ENCODE results near the gene DGUOK.
A peak's percentile ranks its signal among the peaks of the same experiment; 100 is the strongest.

Gene DGUOK

DNA sequence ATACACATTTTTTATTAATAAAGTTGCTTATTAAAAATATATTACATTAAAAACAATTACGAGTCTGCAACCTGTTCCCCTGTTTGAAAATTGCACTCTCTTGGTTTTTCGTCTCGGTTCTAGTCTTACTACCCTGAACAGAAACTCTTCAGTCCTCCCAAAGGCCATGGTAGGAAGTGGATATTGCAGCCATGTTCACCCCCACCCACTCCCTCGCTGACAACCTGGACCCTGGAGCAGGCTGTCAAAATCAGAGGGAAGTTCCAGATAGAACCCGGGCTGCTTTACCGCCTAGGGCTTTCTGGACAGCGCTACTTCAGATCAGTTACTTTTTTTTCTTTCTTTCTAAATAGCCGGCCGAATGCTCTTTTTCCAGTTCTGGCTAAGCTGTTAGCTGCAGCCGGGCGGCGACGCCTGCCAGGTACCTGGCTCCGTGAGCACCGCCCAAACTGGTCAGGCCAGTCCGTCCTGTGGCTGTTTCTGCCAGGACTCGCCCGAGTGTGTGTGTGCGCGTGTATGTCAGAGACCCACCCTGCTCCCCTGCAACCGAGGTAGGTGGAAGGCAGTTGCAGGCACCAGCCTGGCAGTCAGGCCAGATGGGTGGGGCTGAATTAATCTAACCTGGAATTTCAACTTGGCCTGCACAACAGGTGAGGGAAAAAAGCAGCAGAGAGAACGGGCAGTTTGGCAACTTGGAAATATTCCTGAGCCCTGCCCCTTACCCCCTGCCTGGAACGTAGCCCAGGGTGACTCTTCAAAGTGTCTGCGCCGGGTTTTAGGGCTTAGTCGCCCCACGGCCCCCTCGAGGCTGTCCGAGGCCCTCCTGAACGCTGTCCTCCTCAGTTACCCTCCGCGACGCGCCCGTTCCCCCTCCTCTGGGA, 56.9 kb downstream of the DGUOK start:
- no peak for DNase-seq (ENCODE audit: low read depth, low spot score)
- peak overlapping the region; percentile 59 for H3K4me3 ChIP-seq (ENCODE audit: insufficient read length, low read depth)
- H3K4me1 ChIP-seq (ENCODE audit: insufficient read depth, insufficient read length), result peaks cover 26% of the 10 kb centered on the region
- peaks cover 20% of the 10 kb centered on the region for H3K36me3 ChIP-seq (ENCODE audit: insufficient read depth, insufficient read length, low read length)
- TF ChIP-seq ZNF274 (IDR thresholded peaks at IDR 0.05; ENCODE audit: low read depth, low read length) (no peak), SUZ12 (IDR thresholded peaks at IDR 0.05; ENCODE audit: extremely low read depth, insufficient read depth, insufficient read length) (no peak), YY1 (IDR thresholded peaks at IDR 0.05; ENCODE audit: insufficient read depth, insufficient read length) (no peak)
- no peaks in the 10 kb centered on the region for H3K9me3 ChIP-seq (ENCODE audit: insufficient read depth, low read length)
- peaks cover 65% of the 10 kb centered on the region for H3K27me3 ChIP-seq (ENCODE audit: insufficient read depth, insufficient read length)
- H3K9ac ChIP-seq (ENCODE audit: insufficient read length, low read depth), result peak overlapping the region; percentile 80

DNA sequence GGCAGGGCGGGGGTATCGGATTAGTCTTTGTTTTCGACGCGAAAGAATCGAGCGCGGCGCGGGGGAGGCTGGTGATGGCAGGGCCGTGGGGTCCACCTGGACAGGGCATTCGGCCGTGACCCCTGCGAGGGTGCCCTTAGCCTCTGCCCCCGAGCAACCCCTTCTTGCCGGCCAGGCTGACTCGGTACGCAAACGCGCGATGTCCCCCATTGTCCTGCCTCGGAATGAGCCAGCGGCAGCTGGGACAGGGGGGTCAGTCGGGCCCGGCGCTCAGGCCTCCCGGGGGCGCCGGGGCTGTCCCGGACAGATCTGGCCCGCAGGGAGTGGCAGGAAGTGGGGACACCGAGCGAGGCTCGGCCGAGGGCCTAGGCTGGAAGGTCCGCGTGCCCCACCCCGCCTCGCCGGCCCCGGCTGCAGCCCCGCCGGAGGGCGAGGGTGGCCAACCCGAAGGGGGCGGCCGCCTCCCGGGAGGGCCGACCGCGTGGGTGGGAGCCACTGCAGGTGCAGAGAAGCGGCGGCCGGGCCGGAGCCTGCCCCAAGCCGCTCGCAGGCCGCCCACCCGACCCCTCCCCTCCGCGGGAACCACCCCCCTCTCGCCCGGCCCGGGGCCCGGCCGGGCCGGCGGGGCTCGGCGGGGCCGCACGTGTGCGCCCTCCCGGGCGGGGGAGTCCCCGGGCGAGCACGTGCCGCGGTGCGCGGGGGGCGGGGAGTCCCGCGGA, 57.7 kb downstream of the DGUOK start, which contains the start of gene TET3:
TET3 (plus strand) TSS at position 708 of the 719 bp plus-strand sequence. CDS start 1,494 bp downstream, outside the sequence.
- DNase-seq (ENCODE audit: low read depth, low spot score), result no peak
- H3K4me3 ChIP-seq (ENCODE audit: insufficient read length, low read depth), result peak within 1 kb of the TSS; percentile 59
- H3K9me3 ChIP-seq (ENCODE audit: insufficient read depth, low read length), result no peaks in the 10 kb centered on the region
- TF ChIP-seq ZNF274 (IDR thresholded peaks at IDR 0.05; ENCODE audit: low read depth, low read length), result no peak
- TF ChIP-seq YY1 (IDR thresholded peaks at IDR 0.05; ENCODE audit: insufficient read depth, insufficient read length), result no peak
- no peak for TF ChIP-seq SUZ12 (IDR thresholded peaks at IDR 0.05; ENCODE audit: extremely low read depth, insufficient read depth, insufficient read length)
- peaks cover 57% of the 10 kb centered on the region for H3K27me3 ChIP-seq (ENCODE audit: insufficient read depth, insufficient read length)
- H3K9ac ChIP-seq (ENCODE audit: insufficient read length, low read depth), result peak within 1 kb of the TSS; percentile 80
- H3K4me1 ChIP-seq (ENCODE audit: insufficient read depth, insufficient read length), result peaks cover 26% of the 10 kb centered on the region
- H3K36me3 ChIP-seq (ENCODE audit: insufficient read depth, insufficient read length, low read length), result peaks cover 20% of the 10 kb centered on the region

DNA sequence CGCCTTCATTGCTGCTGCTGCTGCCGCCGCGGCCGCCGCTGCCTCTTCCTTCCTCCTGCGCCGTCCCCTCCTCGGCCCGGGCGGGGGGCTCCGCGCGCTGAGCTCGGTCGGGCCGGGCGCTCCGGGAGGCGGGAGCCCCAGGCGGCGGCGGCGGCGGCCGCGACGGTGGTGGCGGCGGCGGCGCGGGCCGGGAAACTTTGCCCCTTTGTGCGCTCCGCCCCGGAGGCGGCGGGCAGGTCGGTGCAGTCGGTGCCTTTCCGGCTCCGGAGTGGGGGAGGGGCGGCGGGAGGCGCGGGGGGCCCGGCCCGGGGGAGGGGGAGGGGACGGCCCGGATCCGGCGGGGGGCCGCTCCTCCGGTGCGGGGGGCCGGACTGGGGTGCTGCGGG, 58.2 kb downstream of the DGUOK start:
- Histone ChIP-seq H3K36me3 (ENCODE audit: insufficient read depth, insufficient read length, low read length) (peaks cover 20% of the 10 kb centered on the region), H3K9ac (ENCODE audit: insufficient read length, low read depth) (peak overlapping the region; percentile 80), H3K4me3 (ENCODE audit: insufficient read length, low read depth) (peak overlapping the region; percentile 59), H3K4me1 (ENCODE audit: insufficient read depth, insufficient read length) (peaks cover 26% of the 10 kb centered on the region), H3K27me3 (ENCODE audit: insufficient read depth, insufficient read length) (peaks cover 52% of the 10 kb centered on the region), H3K9me3 (ENCODE audit: insufficient read depth, low read length) (no peaks in the 10 kb centered on the region)
- TF ChIP-seq YY1 (IDR thresholded peaks at IDR 0.05; ENCODE audit: insufficient read depth, insufficient read length) (no peak), SUZ12 (IDR thresholded peaks at IDR 0.05; ENCODE audit: extremely low read depth, insufficient read depth, insufficient read length) (no peak), ZNF274 (IDR thresholded peaks at IDR 0.05; ENCODE audit: low read depth, low read length) (no peak)
- DNase-seq (ENCODE audit: low read depth, low spot score), result no peak

DNA sequence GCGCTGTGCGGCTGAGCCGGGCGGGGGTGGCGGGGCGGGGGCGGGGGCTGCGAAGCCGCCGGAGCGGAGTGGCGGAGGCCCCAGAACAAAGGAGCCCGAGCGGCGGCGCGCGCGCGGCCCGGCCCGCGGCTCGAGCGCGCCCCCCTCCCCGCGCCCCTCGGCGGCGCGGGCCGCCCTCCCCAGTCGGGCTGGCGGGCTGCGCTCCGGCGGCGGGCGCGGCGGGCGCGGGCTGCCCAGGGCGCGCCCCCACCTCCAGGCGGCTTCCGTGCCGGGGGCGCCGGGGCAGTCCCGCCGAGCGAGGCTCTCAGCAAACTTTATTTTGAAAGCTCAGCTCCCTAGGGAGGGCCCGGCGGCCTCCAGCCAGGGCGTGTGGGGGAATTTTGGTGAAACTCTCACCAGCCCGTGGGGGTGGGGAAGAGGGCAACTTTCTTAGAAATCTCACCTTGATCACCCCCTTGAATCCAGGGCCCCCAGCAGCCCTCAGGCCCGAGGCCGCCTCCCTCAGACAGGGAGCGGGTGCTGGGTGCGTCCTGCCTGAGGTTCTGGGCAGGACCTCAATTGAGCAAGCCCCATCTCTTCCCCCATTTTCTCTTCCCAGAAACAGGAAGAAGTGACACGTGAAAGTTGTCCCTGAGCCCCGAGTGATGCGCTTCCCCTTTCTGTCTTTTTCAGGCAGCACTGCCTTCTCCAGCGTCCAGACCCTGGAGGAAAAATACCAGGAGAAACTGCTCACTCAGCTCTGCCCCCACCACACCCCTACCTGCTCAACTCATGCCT, 58.8 kb downstream of the DGUOK start:
- no peak for DNase-seq (ENCODE audit: low read depth, low spot score)
- Histone ChIP-seq H3K4me1 (ENCODE audit: insufficient read depth, insufficient read length) (peaks cover 26% of the 10 kb centered on the region), H3K9ac (ENCODE audit: insufficient read length, low read depth) (peak overlapping the region; percentile 72), H3K36me3 (ENCODE audit: insufficient read depth, insufficient read length, low read length) (peaks cover 20% of the 10 kb centered on the region), H3K9me3 (ENCODE audit: insufficient read depth, low read length) (no peaks in the 10 kb centered on the region), H3K4me3 (ENCODE audit: insufficient read length, low read depth) (peak overlapping the region; percentile 50), H3K27me3 (ENCODE audit: insufficient read depth, insufficient read length) (peaks cover 46% of the 10 kb centered on the region)
- TF ChIP-seq YY1 (IDR thresholded peaks at IDR 0.05; ENCODE audit: insufficient read depth, insufficient read length) (no peak), ZNF274 (IDR thresholded peaks at IDR 0.05; ENCODE audit: low read depth, low read length) (no peak), SUZ12 (IDR thresholded peaks at IDR 0.05; ENCODE audit: extremely low read depth, insufficient read depth, insufficient read length) (no peak)

DNA sequence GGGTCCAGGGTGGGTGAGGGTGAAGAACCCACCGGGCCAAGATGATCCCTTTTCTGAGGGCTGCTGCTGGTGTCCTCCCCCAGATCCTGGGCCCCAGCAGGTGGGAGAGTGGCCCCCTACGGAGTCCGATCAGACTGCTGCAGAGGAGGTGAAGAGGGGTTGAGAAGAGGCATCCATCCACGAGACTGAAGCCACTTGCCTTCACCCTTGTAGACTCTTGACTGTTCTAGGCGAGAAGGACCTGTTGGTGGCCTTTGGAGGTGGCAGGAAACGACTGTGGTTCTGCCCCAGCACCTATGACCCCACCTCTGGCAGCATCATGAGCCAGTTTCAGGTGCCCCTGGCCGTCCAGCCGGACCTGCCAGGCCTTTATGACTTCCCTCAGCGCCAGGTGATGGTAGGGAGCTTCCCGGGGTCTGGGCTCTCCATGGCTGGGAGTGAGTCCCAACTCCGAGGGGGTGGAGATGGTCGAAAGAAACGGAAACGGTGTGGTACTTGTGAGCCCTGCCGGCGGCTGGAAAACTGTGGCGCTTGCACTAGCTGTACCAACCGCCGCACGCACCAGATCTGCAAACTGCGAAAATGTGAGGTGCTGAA, 59.5 kb downstream of the DGUOK start:
- peak overlapping the region; percentile 72 for H3K9ac ChIP-seq (ENCODE audit: insufficient read length, low read depth)
- H3K27me3 ChIP-seq (ENCODE audit: insufficient read depth, insufficient read length), result peaks cover 39% of the 10 kb centered on the region
- TF ChIP-seq SUZ12 (IDR thresholded peaks at IDR 0.05; ENCODE audit: extremely low read depth, insufficient read depth, insufficient read length) (no peak), ZNF274 (IDR thresholded peaks at IDR 0.05; ENCODE audit: low read depth, low read length) (no peak), YY1 (IDR thresholded peaks at IDR 0.05; ENCODE audit: insufficient read depth, insufficient read length) (no peak)
- DNase-seq (ENCODE audit: low read depth, low spot score), result no peak
- peaks cover 24% of the 10 kb centered on the region for H3K4me1 ChIP-seq (ENCODE audit: insufficient read depth, insufficient read length)
- peak overlapping the region; percentile 50 for H3K4me3 ChIP-seq (ENCODE audit: insufficient read length, low read depth)
- peaks cover 20% of the 10 kb centered on the region for H3K36me3 ChIP-seq (ENCODE audit: insufficient read depth, insufficient read length, low read length)
- H3K9me3 ChIP-seq (ENCODE audit: insufficient read depth, low read length), result no peaks in the 10 kb centered on the region

DNA sequence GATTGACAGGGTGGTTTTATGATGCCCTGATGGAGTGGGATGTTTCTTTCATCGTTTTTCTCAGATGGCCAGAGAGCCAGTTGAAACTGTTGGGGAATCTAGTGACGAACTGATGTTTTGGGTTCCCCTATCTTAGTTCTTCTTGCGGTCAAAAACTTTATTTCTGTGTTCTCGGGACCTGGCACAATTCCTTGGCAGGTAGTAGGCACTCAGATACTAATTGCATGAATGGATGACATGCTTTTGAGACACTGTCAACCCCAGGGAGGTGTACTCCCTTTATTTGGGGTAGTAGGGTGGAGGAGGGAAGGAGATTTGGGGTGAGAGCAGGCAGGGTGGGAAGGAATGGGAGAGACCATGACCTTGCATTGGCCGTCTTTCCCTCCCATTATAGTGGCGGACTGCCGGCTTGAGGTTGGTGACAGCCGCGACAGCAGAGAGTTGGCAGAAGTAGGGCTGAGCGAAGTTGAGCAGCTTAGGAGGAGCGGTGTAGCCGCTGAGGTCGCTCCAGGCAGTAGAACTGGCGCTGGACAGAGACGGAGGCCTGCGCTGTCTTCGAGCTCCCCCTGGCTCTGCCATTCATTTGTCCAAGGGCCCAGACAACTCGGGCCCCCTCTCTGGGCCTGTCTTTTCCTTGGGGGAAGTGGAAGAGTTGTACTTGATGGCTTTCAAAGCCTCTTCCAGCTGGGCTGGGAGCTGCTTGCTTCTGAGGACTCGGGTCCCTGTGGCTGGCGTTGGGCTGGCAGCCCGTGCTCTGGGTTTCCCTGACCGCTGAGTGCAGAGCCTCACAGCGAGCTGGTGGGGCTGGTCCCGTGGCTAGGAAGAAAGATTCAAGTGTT, 60.6 kb downstream of the DGUOK start:
- no peak overlapping the region for H3K4me3 ChIP-seq (ENCODE audit: insufficient read length, low read depth)

More for the DNA sequence above, 60.6 kb downstream of the DGUOK start:
- no peaks in the 10 kb centered on the region for H3K9me3 ChIP-seq (ENCODE audit: insufficient read depth, low read length)
- H3K4me1 ChIP-seq (ENCODE audit: insufficient read depth, insufficient read length), result peaks cover 24% of the 10 kb centered on the region
- DNase-seq (ENCODE audit: low read depth, low spot score), result no peak
- H3K27me3 ChIP-seq (ENCODE audit: insufficient read depth, insufficient read length), result peaks cover 31% of the 10 kb centered on the region
- H3K9ac ChIP-seq (ENCODE audit: insufficient read length, low read depth), result no peak overlapping the region
- TF ChIP-seq SUZ12 (IDR thresholded peaks at IDR 0.05; ENCODE audit: extremely low read depth, insufficient read depth, insufficient read length), result no peak
- H3K36me3 ChIP-seq (ENCODE audit: insufficient read depth, insufficient read length, low read length), result peaks cover 20% of the 10 kb centered on the region

Measured in NT2/D1 (cell line).